HG03575 (cell line): ENCODE measurements around the gene ADAM20.
"Not testable (repeated sequence)": the region's sequence is repeated elsewhere in the genome, so short reads cannot be mapped to it uniquely, and the experiment has no call there.

Experiments
- ATAC-seq: cut with Tn5 transposase; IDR thresholded peaks from one replicate; pipeline ENCODE4 v1.9.1; 2021; ENCODE audit not compliant: unreplicated experiment, insufficient number of reproducible peaks, low FRiP score; ENCODE audit errors: extremely low read depth

ADAM20 gene

GRCh38 chr14:70475459-70475858 lies 59.3 kb downstream of the ADAM20 start:
- ATAC-seq: not testable (repeated sequence)

- ATAC-seq: no peak
Measured at GRCh38 chr14:70473825-70474224, 61.0 kb downstream of the ADAM20 start.
